GM12878 (cell line): ENCODE data around the gene TSPAN2. TPM values are rescaled to one million over a fixed set of nuclear protein-coding genes. Genes with fewer than 3 reads are reported as not detected.

Experiments used
- CHD4 ChIP-seq: fragments of 200-600 bp; sonication (generic); IDR thresholded peaks from 2 replicates; pipeline ENCODE4 v1.6.1; 2016; ENCODE audit warnings: mild to moderate bottlenecking
- HDGF ChIP-seq: fragments of 450-650 bp; IDR thresholded peaks from 2 replicates; pipeline ENCODE4 v1.6.1; 2016; ENCODE audit warnings: antibody characterized with exemption
- JUNB ChIP-seq: IDR thresholded peaks from 2 replicates; pipeline ENCODE4 v1.6.1; 2016; ENCODE audit warnings: antibody characterized with exemption, mild to moderate bottlenecking
- PML ChIP-seq: IDR thresholded peaks from 2 replicates; pipeline ENCODE4 v1.6.1; 2012; ENCODE audit warnings: low read length, inconsistent platforms
- RELA ChIP-seq: fragments of 450-650 bp; IDR thresholded peaks from 2 replicates; pipeline ENCODE4 v1.8.0; 2014; ENCODE audit warnings: borderline replicate concordance; ENCODE audit not compliant: partially characterized antibody
- ZBTB33 ChIP-seq: fragments of 450-650 bp; IDR thresholded peaks from 2 replicates; pipeline ENCODE4 v1.6.1; 2017; ENCODE audit warnings: mild to moderate bottlenecking
- polyA plus RNA-seq, 11 experiments: library from polyadenylated mRNA; depleted of rRNA in 4 of 11; unstranded in 6 of 11; stranded (reverse) in 5 of 11; fragments of >200 nt; fragmentation: Nextera tagmentation in 4 of 11; fragmentation: Illumina TruSeq in 1 of 11; extraction: Ambion mirVana in 4 of 11; extraction: Trizol in 1 of 11; gene quantifications; 1 replicate in 1 of 11; 2 replicates in 10 of 11; pipeline versions ENCODE4 v1.2.1 to v1.2.3, GENCODE V29; 2011 to 2016; ENCODE audit warnings: inconsistent platforms in 2 of 11, missing spikeins in 2 of 11, low read depth in 1 of 11
- total RNA-seq, 4 experiments: library from RNA; depleted of rRNA in 3 of 4; stranded (reverse); fragments of >200 nt in 3 of 4; fragmentation: Illumina TruSeq in 1 of 4; extraction: Trizol in 1 of 4; gene quantifications; 2 replicates each; pipeline versions ENCODE4 v1.2.1 to v1.2.3, GENCODE V29; 2013 to 2021
- TF ChIP-seq, protein P1 (sequence below): IDR thresholded peaks from 2 replicates; pipeline ENCODE4 v1.6.1; 2011; ENCODE audit warnings: mild to moderate bottlenecking, low read depth, low read length, moderate library complexity; ENCODE audit not compliant: insufficient replicate concordance
- TF ChIP-seq, protein P2 (sequence below), 3 experiments: IDR thresholded peaks in 2 of 3; conservative IDR thresholded peaks in 1 of 3; 2 replicates each; pipeline ENCODE4 v1.5.1; 2011; ENCODE audit warnings: low read depth in 3 of 3, low read length in 3 of 3, mild to moderate bottlenecking in 3 of 3, control low read depth in 2 of 3, moderate library complexity in 2 of 3, inconsistent platforms in 1 of 3, mixed read lengths in 1 of 3; ENCODE audit not compliant: control insufficient read depth in 2 of 3, insufficient read depth in 1 of 3; ENCODE audit errors: extremely low read depth in 1 of 3

TSPAN2 gene
- total and polyA plus RNA-seq, 10 of the 15 experiments (the other 5 are each of a cell fraction or from before 2014, with no cell fraction given) = under 0.01 to 0.73 TPM; not detected in 8

- TF ChIP-seq ZBTB33 (no peak), CHD4 (no peak), JUNB (no peak), PML (no peak), RELA (no peak), HDGF (no peak)
- TF ChIP-seq, protein P1, sequence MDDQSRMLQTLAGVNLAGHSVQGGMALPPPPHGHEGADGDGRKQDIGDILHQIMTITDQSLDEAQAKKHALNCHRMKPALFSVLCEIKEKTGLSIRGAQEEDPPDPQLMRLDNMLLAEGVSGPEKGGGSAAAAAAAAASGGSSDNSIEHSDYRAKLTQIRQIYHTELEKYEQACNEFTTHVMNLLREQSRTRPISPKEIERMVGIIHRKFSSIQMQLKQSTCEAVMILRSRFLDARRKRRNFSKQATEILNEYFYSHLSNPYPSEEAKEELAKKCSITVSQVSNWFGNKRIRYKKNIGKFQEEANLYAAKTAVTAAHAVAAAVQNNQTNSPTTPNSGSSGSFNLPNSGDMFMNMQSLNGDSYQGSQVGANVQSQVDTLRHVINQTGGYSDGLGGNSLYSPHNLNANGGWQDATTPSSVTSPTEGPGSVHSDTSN = no peak
- TF ChIP-seq, protein P2, sequence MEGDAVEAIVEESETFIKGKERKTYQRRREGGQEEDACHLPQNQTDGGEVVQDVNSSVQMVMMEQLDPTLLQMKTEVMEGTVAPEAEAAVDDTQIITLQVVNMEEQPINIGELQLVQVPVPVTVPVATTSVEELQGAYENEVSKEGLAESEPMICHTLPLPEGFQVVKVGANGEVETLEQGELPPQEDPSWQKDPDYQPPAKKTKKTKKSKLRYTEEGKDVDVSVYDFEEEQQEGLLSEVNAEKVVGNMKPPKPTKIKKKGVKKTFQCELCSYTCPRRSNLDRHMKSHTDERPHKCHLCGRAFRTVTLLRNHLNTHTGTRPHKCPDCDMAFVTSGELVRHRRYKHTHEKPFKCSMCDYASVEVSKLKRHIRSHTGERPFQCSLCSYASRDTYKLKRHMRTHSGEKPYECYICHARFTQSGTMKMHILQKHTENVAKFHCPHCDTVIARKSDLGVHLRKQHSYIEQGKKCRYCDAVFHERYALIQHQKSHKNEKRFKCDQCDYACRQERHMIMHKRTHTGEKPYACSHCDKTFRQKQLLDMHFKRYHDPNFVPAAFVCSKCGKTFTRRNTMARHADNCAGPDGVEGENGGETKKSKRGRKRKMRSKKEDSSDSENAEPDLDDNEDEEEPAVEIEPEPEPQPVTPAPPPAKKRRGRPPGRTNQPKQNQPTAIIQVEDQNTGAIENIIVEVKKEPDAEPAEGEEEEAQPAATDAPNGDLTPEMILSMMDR (IDR thresholded peaks at IDR 0.05 in 2 of 3, conservative IDR thresholded peaks at IDR 0.05 in 1 of 3; ENCODE audit: control insufficient read depth in 2 of 3, extremely low read depth in 1 of 3, insufficient read depth in 1 of 3, low read depth in 3 of 3, low read length in 3 of 3) = no peak
Observed at GRCh38 chr1:115134850-115135480, 45.7 kb upstream of the TSPAN2 start (continued).
